GM20000 (cell line): Measurements from ENCODE around the gene DVL1.

Experiments
- DNase-seq: peaks from one replicate; pipeline ENCODE4 v3.0.0; 2012; ENCODE audit warnings: low spot score
- TF ChIP-seq, protein P1 (sequence below): IDR thresholded peaks from 2 replicates; pipeline ENCODE4 v1.5.1; 2012; ENCODE audit warnings: mild to moderate bottlenecking, control low read depth; ENCODE audit errors: extremely low read depth, missing control alignments

The DVL1 gene

DNA sequence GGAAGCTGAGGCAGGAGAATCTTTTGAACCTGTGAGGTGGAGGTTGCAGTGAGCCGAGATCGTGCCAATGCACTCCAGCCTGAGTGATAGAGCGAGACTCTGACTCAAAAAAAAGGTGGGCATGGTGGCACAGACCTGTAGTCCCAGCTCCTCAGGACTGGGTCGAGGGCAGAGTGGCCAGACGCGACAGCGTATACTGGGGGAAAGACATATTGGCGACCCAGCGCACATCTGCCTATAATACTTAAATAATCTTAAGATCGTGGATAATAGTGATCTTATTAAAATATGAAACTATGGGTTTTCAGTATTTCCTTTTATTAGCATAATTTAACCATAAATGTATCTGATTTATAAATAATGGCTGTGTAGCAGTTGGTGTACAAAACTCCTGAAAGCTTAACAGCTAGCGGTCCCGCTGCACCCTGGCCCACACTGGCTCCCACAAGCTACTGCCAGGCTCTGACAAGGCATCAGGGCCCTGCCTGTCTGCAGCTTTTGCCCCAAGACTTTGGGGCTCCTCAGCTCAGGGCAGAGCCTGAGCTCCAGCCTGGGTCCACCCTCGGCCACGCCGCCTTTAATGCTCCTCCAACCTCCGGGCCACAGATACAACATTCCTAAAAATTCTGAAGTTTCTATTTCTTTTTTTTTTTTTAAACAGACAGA is 28.5 kb upstream of the DVL1 start:
- no peak for DNase-seq
- TF ChIP-seq, protein P1, sequence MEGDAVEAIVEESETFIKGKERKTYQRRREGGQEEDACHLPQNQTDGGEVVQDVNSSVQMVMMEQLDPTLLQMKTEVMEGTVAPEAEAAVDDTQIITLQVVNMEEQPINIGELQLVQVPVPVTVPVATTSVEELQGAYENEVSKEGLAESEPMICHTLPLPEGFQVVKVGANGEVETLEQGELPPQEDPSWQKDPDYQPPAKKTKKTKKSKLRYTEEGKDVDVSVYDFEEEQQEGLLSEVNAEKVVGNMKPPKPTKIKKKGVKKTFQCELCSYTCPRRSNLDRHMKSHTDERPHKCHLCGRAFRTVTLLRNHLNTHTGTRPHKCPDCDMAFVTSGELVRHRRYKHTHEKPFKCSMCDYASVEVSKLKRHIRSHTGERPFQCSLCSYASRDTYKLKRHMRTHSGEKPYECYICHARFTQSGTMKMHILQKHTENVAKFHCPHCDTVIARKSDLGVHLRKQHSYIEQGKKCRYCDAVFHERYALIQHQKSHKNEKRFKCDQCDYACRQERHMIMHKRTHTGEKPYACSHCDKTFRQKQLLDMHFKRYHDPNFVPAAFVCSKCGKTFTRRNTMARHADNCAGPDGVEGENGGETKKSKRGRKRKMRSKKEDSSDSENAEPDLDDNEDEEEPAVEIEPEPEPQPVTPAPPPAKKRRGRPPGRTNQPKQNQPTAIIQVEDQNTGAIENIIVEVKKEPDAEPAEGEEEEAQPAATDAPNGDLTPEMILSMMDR: no peak

DNA sequence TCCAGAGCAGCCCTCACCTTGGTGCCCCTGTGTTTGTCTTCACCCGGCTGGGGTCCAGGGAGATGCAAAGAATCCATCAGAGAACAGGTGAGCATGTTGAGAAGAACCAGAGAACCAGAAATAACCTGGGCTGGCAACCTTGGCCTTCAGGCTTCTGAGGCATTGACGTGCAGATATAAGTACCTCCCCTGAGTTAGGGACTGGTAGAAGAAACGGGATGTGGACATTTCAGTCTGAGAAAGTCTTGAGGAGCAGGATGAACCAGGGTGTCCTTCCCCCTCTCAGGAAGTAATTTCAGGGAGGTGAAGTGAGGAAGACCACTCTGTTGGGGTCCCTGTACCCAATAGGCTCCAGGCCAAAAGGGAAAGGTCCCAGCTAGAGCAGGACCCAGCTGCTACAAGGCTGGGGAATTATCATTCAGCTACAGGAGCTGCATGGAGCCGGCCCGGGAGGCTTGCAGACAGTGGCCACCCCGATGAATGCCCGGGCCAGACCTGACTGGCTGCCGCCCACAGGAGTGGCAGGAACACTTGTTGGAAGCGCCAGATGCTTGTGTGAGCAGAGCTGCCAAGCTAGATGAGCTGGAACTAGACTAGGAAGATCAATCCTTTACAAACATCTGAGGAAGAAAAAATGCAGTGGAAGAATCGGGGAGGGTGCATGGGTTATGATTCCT is 27.5 kb upstream of the DVL1 start:
- no peak for DNase-seq
- TF ChIP-seq, protein P1: no peak

DNA sequence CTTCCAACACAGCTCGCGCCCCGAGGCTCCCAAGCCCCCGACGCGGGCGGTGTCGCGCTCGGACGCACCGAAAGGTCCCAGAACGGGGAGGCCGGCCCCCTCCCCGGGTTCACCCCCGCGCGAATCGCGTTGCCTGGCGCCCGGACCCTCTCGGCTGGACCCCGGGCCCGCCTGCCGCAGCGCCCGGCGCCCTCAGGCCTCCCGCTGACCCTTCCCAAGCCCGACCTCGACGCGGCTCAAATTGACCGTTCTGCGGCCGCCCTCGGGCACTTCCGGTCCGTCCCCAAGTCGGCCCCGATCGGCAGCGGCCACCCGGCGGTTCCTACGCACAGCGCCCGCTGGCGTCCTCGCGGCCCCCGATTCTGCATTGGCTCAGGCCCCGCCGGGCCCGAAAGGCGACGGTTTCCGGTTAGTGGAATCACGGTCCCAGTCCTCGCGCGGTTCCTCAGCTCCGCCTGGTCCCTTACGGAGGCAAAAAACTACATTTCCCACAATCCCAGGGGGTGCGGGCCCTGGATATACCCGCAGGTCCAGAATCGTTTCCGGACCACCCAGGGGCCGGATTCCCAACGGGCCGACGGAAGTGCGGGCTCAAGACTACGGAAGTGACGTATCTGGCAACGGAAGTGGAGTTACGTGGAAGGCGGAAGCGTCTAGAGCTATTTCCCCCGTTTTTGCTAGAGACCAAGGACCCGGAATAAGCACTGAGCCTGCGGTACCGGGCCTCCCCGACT is 25.9 kb upstream of the DVL1 start, which contains the start of gene AURKAIP1:
TSS of gene AURKAIP1 (minus strand) at position 279 of the 734 bp plus-strand sequence. CDS start 451 bp downstream, outside the sequence.
- peak; percentile 99 for DNase-seq

DNA sequence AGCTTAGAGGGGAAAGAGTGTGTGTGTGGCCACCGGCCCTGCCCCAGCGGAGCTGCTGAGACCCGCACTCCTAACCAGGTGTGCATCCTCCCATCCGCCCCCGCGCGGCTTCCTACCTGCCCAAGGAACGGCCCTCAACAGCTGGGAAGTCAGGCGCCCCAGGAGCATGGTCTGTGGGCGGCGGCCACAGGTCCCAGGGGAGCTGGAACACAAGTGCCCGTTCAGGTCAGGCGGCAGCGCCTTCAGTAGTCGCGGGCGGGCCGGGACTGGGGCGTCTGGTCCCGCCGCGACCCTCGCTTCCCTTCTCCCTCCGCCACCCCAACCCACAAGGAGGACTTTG is 25.3 kb upstream of the DVL1 start:
- DNase-seq: no peak
- TF ChIP-seq, protein P1: no peak

More for the DNA sequence above, 25.9 kb upstream of the DVL1 start, which contains the start of gene AURKAIP1:
- TF ChIP-seq, protein P1: peak; percentile 52

DNA sequence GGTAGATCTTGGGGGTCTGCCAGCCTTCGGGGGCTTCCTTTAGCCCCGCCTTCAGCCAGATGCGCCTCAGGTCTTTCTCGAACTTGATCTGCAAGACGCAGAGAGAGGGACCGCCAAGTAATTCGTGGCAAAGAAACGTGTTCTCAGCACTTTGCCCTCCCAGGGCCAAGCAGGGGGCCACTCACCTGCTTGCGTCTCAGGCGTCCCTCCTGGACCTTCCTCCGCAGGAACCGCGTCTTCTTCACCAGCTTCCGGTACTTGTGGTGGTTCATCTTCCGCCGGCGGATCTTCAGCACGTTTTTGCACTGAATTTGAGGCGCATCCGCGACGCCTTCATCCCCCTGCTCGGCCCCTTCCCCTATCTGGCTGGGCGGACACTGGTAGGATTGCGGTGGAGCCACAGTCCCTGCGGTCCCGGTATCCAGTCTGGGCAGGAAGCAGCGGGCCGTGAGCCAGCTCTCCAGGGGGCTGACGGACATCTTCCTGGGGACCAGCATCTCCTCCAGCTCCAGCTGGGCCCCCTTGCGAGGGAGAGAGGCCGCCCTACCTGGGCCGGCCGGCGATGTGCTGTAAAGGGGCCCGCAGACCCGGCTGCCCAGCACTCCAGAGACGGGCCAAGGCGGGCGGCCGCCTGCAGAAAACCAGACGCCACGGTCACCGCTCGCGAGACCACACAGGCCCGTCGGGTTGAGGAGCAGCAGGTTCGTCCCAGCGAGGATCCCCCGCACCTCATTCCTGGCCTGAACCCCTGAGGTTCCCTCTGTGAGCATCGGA is 24.8 kb upstream of the DVL1 start:
- TF ChIP-seq, protein P1: no peak

DNA sequence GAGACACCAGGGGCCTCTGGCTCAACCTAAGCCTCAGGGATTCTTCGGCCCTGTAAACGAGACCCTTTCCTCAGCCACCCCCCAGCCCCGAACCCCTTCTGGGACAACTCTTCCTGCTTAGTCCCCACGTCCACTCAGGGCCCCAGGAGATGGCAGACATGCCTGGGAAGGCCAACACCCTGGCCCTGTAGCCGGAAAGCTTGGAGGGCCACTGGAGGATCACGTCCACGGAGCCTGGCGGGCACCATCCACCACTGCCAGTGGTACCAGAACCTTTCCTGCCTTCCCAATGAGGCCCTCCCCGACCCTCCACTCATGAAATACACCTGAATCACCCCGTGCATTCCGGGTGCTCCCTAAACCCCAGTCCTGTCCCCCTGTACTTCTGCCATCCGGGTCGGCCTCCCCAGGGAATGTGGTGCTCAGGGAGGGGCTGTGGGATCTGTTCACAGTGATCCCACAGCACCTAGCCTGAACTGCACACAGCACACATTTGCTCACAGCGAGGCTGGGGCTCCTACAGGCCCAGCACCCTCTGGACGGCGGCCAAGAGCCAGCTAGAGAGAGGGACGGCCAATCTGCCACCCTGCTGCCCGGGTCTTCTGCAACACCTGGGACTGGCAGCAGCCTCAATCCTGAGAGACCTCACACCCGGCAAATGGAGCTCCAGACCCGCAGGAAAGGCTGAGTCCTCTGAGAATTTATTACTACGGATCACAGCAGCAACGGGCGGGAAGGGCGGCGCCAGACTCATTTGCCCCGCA is 24.0 kb upstream of the DVL1 start:
- no peak for DNase-seq
- TF ChIP-seq, protein P1: no peak

More for the DNA sequence above, 24.8 kb upstream of the DVL1 start:
- no peak for DNase-seq
